Sigmoid colon (tissue), 7 donors: ENCODE measurements around the gene STK25. TPM values are rescaled to one million over a fixed set of nuclear protein-coding genes. Genes with fewer than 3 reads are reported as not detected.

Experiments used
- DNase-seq: peaks from one replicate; pipeline ENCODE4 v3.0.0-alpha.2; 2019
- H3K27ac ChIP-seq, 4 donors: fragments of 200-600 bp; sonication (generic); one replicate each; pipeline ENCODE4 v1.5.1; 2016 to 2019; ENCODE audit warnings: mild to moderate bottlenecking in 1 of 4
- H3K27me3 ChIP-seq, 3 donors: fragments of 200-600 bp; sonication (generic); one replicate each; pipeline ENCODE4 v1.5.1; 2019; ENCODE audit warnings: mild to moderate bottlenecking in 1 of 3
- H3K36me3 ChIP-seq, 4 donors: fragments of 200-600 bp; sonication (generic); one replicate each; pipeline ENCODE4 v1.5.1; 2016 to 2019
- H3K4me1 ChIP-seq, 4 donors: fragments of 200-600 bp; sonication (generic); one replicate each; pipeline ENCODE4 v1.5.1; 2017 to 2019
- H3K4me3 ChIP-seq, 4 donors: fragments of 200-600 bp; sonication (generic); one replicate each; pipeline ENCODE4 v1.5.1; 2017 to 2019; ENCODE audit warnings: mild to moderate bottlenecking in 2 of 4, moderate library complexity in 1 of 4
- H3K9me3 ChIP-seq, 4 donors: fragments of 200-600 bp in 3 of 4; sonication (generic) in 3 of 4; one replicate each; pipeline versions ENCODE4 v1.5.1 to v1.6.1; 2013 to 2019
- CTCF ChIP-seq, 4 experiments: fragments of 450-650 bp in 3 of 4; fragments of 200-600 bp in 1 of 4; IDR thresholded peaks; one replicate each; pipeline ENCODE4 v1.5.1; 2016 to 2019; ENCODE audit warnings: antibody characterized with exemption in 4 of 4, mild to moderate bottlenecking in 3 of 4, moderate library complexity in 2 of 4
- EP300 ChIP-seq, 4 donors: sonication (generic); formaldehyde crosslinking; IDR thresholded peaks; one replicate each; pipeline ENCODE4 v1.6.1; 2017; ENCODE audit warnings: antibody characterized with exemption in 4 of 4
- POLR2A ChIP-seq, 2 donors: fragments of 450-650 bp; IDR thresholded peaks; one replicate each; pipeline ENCODE4 v1.6.1; 2016; ENCODE audit warnings: antibody characterized with exemption in 2 of 2, mild to moderate bottlenecking in 2 of 2, moderate library complexity in 2 of 2
- POLR2AphosphoS5 ChIP-seq, 4 donors: sonication (generic); formaldehyde crosslinking; IDR thresholded peaks; one replicate each; pipeline ENCODE4 v1.6.1; 2017; ENCODE audit warnings: antibody characterized with exemption in 4 of 4
- WGBS, 2 donors: extraction: QIAGEN DNeasy Blood & Tissue Kit; methylation state at CpG; one replicate each; pipeline ENCODE4 v1.1.7; 2013; 5-methylcytosine and 5-hydroxymethylcytosine counted together
- intact Hi-C: fragments of 100-400 bp; cut with DNase I; formaldehyde crosslinking; loops from one replicate; pipeline ENCODE4 v1.15.1; 2023
- polyA plus RNA-seq, 3 donors: library from polyadenylated mRNA; stranded (reverse); fragments of 200-250 nt; gene quantifications; one replicate each; pipeline ENCODE4 v1.2.3, GENCODE V29; 2013
- total RNA-seq, 4 donors: library from RNA; depleted of rRNA; stranded (reverse); fragments of >200 nt; gene quantifications; one replicate each; pipeline ENCODE4 v1.1.0, GENCODE V29; 2016
- donor health status: healthy with polysubstance abuse.
- donor health status: Bipolar disorder and iron deficiency.
- donor health status: healthy.

Gene STK25
- total and polyA plus RNA-seq, 7 donors = 77.7 to 266 (median 135) TPM

DNA sequence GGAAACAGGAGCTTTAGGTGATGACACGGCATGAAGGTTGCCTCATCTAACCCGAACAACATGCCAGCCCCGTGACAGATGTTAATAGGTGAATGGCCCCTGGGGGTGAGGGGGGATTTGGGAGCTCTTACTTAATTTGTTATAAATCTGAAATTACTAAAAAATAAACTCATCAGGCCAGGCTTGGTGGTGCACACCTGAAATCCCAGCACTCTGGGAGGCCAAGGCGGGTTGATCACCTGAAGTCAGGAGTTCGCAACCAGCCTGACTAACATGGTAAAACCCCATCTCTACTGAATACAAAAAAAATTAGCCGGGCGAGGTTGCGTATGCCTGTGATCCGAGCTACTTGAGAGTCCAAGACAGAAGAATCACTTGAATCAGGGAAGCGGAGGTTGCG, 6.1 kb downstream of the STK25 start:
- Histone ChIP-seq H3K4me1 (peaks cover 0 to 28% (median 22%) of the 10 kb centered on the region in 4 donors), H3K27me3 (no peaks in the 10 kb centered on the region), H3K36me3 (peaks cover 0 to 40% (median 12%) of the 10 kb centered on the region in 4 donors), H3K4me3 (no peak overlapping the region), H3K9me3 (no peaks in the 10 kb centered on the region), H3K27ac (no peak overlapping the region)
- 93 to 97% methylated on average over 11 of the region's 11 CpGs for WGBS, 2 donors
- no peak for DNase-seq
- TF ChIP-seq POLR2A (IDR thresholded peaks at IDR 0.05) (no peak), POLR2AphosphoS5 (IDR thresholded peaks at IDR 0.05) (no peak), EP300 (IDR thresholded peaks at IDR 0.05) (no peak), CTCF (IDR thresholded peaks at IDR 0.05) (no peak)
- intact Hi-C loops = no loop called here

- peaks cover 0 to 21% (median 15%) of the 10 kb centered on the region in 4 donors for H3K4me1 ChIP-seq
- H3K4me3 ChIP-seq = no peak overlapping the region
- H3K9me3 ChIP-seq = no peaks in the 10 kb centered on the region
- no peak overlapping the region for H3K27ac ChIP-seq
- no peaks in the 10 kb centered on the region for H3K27me3 ChIP-seq
- peaks cover 0 to 48% (median 15%) of the 10 kb centered on the region in 4 donors for H3K36me3 ChIP-seq
- intact Hi-C loops = no loop called here
- WGBS, 2 donors = 94 to 96% methylated on average over 17 of the region's 17 CpGs
- no peak for DNase-seq
- no peak for TF ChIP-seq CTCF (IDR thresholded peaks at IDR 0.05)
- no peak for TF ChIP-seq EP300 (IDR thresholded peaks at IDR 0.05)
- TF ChIP-seq POLR2AphosphoS5 (IDR thresholded peaks at IDR 0.05) = no peak
- TF ChIP-seq POLR2A (IDR thresholded peaks at IDR 0.05) = no peak
These were observed 6.8 kb downstream of the STK25 start for GRCh38 chr2:241501551-241501950.

- intact Hi-C loops = no loop called here
- Histone ChIP-seq H3K4me3 (no peak overlapping the region), H3K27ac (no peak overlapping the region), H3K4me1 (peaks cover 0 to 17% (median 11%) of the 10 kb centered on the region in 4 donors), H3K27me3 (no peaks in the 10 kb centered on the region), H3K36me3 (peaks cover 0 to 52% (median 17%) of the 10 kb centered on the region in 4 donors), H3K9me3 (no peaks in the 10 kb centered on the region)
- 90 to 91% methylated on average over 12 of the region's 12 CpGs for WGBS, 2 donors
- TF ChIP-seq EP300 (IDR thresholded peaks at IDR 0.05) (no peak), POLR2AphosphoS5 (IDR thresholded peaks at IDR 0.05) (peak in 1 of 4 donors; percentile 5)
- no peak for DNase-seq
These were observed 7.3 kb downstream of the STK25 start for GRCh38 chr2:241501099-241501541.

DNA sequence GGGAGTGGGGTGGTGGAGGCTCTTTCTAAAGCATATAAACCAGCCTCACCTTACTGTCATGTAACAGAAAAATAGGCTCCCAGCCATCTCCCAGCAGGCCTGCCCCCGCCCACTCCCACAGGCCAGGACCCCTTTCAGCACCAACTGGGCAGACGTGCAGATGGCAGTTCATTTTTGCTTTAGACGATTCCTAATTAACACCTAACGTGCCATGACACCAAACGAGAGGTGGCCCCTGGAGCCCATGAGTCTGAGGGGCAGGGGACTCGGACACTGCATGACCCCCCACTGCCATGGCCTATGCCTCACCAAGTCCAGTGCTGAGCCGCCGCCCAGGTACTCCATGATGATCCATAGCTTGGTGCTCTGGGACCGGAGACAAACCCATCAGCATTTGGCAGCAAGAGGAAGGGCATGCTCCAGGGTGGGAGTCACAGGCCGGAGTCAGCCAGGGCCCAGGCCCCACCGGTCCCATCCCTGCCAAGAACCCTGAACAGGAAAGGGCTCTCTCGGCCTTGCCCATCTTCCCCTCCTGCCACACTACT, 7.9 kb downstream of the STK25 start:
- no peaks in the 10 kb centered on the region for H3K9me3 ChIP-seq
- H3K27ac ChIP-seq = no peak overlapping the region
- WGBS, 2 donors = 92 to 93% methylated on average over 12 of the region's 12 CpGs
- TF ChIP-seq POLR2A (IDR thresholded peaks at IDR 0.05) = no peak
- TF ChIP-seq POLR2AphosphoS5 (IDR thresholded peaks at IDR 0.05) = no peak
- H3K4me1 ChIP-seq = peaks cover 0 to 10% (median 7%) of the 10 kb centered on the region in 4 donors
- no peak overlapping the region for H3K4me3 ChIP-seq
- H3K27me3 ChIP-seq = no peaks in the 10 kb centered on the region
- peaks cover 0 to 58% (median 24%) of the 10 kb centered on the region in 4 donors for H3K36me3 ChIP-seq
- intact Hi-C loops = no loop called here
- no peak for DNase-seq

DNA sequence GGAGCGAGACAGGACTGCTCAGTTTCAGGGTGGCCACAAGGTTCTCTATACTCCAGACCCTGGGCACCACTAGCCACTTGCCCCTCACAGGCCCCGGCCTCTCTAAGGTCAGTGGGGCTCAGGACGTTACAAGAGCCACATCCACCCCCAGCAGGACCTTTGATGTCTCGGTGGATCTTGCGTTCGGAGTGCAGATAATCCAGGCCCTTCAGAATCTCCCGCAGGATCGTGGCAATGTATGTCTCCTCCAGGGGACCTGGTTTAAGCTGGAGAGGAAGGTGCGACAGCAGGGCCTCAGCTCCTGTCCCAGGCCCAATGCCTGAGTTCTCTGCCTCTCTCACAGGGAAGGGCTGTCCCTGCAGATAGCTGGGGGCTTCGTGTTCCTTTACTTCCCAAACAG, 8.4 kb downstream of the STK25 start:
- DNase-seq = no peak
- Histone ChIP-seq H3K27me3 (no peaks in the 10 kb centered on the region), H3K36me3 (peaks cover 0 to 63% (median 28%) of the 10 kb centered on the region in 4 donors), H3K27ac (no peak overlapping the region), H3K4me3 (no peak overlapping the region), H3K9me3 (no peaks in the 10 kb centered on the region), H3K4me1 (peaks cover 0 to 6% (median 2%) of the 10 kb centered on the region in 4 donors)
- TF ChIP-seq CTCF (IDR thresholded peaks at IDR 0.05) (no peak), EP300 (IDR thresholded peaks at IDR 0.05) (no peak), POLR2A (IDR thresholded peaks at IDR 0.05) (no peak), POLR2AphosphoS5 (IDR thresholded peaks at IDR 0.05) (no peak)
- 96 to 97% methylated on average over 10 of the region's 10 CpGs for WGBS, 2 donors
- intact Hi-C loops = no loop called here
